NB4 (cell line): ENCODE measurements around the gene NAAA.
"Not testable (repeated sequence)": the region's sequence is repeated elsewhere in the genome, so short reads cannot be mapped to it uniquely, and the experiment has no call there.

Experiments used
- DNase-seq: peaks from one replicate; pipeline ENCODE4 v3.0.0; 2010; ENCODE audit warnings: low read depth
- H3K4me3 ChIP-seq: one replicate; pipeline ENCODE4 v1.5.1; 2011; ENCODE audit warnings: mild to moderate bottlenecking, low read depth, low read length, moderate library complexity
- MYC ChIP-seq: IDR thresholded peaks from 2 replicates; pipeline ENCODE4 v1.6.1; 2011; ENCODE audit warnings: low read depth, low read length
- POLR2A ChIP-seq: IDR thresholded peaks from 2 replicates; pipeline ENCODE4 v1.6.1; 2011; ENCODE audit warnings: mild to moderate bottlenecking; ENCODE audit not compliant: insufficient read length; ENCODE audit errors: extremely low read depth
- TF ChIP-seq, protein P1 (sequence below): IDR thresholded peaks from 2 replicates; pipeline ENCODE4 v1.6.1; 2011; ENCODE audit warnings: low read depth, low read length
- TF ChIP-seq, protein P2 (sequence below): IDR thresholded peaks from one replicate; pipeline ENCODE4 v1.5.1; 2012; ENCODE audit warnings: low read depth, low read length

The NAAA gene

DNA sequence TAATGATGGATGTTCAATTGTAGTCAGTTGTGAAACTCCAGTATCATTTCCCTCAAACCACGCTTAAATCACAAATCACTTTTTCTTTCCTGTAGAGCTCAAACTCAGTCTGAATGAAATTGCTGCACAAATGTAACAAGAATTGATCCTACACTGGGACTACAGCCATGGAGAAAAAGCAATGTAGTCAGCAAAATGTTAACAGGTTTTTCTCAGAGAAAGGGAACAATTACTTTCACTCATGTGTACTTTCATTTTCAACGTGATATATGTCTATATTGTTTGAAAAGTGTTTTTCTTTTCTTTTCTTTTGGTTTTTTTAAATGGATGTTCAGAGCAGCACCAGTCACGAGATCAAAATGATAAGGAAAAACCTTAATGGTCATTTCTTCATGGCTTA lies 27.3 kb upstream of the NAAA start:
- TF ChIP-seq, protein P1, sequence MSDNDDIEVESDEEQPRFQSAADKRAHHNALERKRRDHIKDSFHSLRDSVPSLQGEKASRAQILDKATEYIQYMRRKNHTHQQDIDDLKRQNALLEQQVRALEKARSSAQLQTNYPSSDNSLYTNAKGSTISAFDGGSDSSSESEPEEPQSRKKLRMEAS: no peak
- TF ChIP-seq POLR2A (no peak), MYC (no peak)
- TF ChIP-seq, protein P2, sequence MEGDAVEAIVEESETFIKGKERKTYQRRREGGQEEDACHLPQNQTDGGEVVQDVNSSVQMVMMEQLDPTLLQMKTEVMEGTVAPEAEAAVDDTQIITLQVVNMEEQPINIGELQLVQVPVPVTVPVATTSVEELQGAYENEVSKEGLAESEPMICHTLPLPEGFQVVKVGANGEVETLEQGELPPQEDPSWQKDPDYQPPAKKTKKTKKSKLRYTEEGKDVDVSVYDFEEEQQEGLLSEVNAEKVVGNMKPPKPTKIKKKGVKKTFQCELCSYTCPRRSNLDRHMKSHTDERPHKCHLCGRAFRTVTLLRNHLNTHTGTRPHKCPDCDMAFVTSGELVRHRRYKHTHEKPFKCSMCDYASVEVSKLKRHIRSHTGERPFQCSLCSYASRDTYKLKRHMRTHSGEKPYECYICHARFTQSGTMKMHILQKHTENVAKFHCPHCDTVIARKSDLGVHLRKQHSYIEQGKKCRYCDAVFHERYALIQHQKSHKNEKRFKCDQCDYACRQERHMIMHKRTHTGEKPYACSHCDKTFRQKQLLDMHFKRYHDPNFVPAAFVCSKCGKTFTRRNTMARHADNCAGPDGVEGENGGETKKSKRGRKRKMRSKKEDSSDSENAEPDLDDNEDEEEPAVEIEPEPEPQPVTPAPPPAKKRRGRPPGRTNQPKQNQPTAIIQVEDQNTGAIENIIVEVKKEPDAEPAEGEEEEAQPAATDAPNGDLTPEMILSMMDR: no peak
- H3K4me3 ChIP-seq: no peak overlapping the region
- DNase-seq: no peak

DNA sequence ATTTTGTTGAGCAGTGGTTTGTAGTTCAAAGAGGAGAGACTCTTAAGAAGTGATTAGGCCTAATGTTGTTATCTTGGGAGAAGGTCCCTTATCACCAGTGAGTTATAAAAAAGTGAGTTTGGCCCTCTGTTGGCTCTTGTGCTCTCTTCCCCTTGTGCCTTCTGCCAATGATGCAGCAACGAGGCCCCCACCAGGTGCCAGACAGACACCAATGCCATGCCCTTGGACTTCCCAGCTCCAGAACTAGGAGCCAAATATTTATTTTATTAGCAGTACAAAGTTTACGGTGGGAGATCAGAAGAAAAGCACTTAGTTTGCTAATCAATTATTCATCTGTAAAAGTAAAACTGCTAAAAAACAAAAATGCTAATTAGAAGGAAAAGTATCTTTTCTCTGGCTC lies 22.7 kb upstream of the NAAA start:
- H3K4me3 ChIP-seq: no peak overlapping the region
- TF ChIP-seq, protein P2: no peak
- TF ChIP-seq MYC: no peak
- TF ChIP-seq, protein P1: no peak
- no peak for TF ChIP-seq POLR2A
- no peak for DNase-seq

DNA sequence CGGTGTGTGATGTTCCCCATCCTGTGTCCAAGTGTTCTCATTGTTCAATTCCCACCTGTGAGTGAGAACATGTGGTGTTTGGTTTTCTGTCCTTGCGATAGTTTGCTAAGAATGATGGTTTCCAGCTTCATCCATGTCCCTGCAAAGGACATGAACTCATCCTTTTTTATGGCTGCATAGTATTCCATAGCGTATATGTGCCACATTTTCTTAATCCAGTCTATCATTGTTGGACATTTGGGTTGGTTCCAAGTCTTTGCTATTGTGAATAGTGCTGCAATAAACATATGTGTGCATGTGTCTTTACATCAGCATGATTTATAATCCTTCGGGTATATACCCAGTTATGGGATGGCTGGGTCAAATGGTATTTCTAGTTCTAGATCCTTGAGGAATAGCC lies 21.3 kb upstream of the NAAA start:
- not testable (repeated sequence) for DNase-seq, H3K4me3 ChIP-seq

DNA sequence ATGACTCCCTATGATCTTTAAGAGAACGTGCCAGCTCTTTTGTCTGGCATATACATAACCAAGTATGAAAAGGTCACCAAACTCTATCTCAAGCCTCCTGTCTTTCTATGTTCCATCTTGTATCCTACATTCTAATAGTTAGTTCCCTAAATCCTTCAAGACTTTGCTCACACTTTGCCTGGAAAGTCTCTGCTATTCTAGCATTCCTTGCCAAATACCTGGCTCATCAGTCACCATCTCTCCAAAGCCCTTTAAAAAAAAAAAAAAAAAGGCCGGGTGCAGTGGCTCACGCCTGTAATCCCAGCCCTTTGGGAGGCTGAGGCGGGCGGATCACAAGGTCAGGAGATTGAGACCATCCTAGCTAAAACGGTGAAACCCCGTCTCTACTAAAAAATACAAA lies 17.7 kb upstream of the NAAA start:
- DNase-seq, H3K4me3 ChIP-seq: not testable (repeated sequence)

DNA sequence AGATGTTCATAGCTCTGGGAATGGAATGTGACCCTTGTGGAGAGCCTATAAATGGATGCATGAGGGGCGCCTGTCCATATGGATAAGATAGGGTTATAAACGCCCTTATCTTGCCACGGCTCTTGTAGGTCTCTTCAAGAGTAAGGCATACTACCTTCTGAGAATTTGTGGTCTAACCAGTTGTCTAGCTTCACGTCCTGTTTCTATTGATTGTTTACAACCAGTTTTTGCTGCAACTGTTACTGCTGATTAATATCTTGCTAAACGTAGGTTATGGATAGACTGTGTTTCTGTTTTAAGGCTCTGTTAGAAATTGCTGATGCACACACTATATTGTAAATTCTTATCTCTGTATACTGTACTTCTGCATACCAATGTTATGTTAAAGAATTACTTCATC lies 14.0 kb upstream of the NAAA start:
- DNase-seq, H3K4me3 ChIP-seq: not testable (repeated sequence)

DNA sequence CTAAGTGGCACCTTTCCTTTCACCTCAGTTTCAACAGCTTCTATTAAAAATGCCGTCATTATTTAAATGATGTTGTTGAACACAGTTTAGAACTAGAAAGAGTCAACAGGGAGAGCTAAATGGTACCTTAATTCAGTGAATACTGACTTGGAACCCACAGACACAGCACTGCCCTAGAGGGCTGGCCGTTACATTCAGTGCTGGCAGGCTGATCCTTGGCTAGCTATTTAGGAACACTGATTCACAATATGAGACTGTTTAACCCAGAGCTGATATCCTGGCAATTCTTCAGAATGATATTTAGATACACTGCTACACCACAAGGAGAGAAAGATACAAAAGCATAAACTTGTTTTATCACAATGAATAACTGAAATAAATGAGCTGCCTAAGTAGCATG lies 12.7 kb upstream of the NAAA start:
- no peak overlapping the region for H3K4me3 ChIP-seq
- no peak for DNase-seq
- TF ChIP-seq, protein P2: no peak
- TF ChIP-seq, protein P1: no peak
- TF ChIP-seq POLR2A (no peak), MYC (no peak)

DNA sequence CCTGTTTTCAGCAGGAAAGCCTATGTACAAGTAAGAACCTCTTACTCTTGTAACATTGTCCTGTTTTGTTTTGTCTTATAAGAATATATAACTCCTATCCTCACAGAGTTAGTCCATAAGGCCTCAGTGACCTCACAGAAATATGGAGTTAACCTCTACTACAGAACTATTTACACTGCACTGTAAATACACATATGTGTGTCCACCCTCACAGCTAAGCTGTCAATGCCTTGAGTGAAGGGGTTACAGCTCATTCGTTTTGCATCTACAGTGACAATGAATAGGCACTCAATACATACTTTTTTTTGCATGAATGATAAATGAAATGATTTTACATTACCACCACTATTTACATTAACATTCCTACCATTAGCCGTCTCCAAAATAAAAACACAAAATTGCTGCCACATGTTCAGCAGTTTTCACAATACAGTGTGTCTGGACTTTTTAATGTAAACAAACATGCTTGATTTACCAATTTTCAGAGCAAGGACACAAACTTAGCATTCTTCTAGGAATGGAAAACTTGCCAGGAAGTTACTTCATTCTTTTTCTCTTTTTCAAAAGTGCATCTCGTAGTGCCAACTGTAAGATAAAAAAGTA lies 9.5 kb upstream of the NAAA start:
- no peak for TF ChIP-seq MYC
- TF ChIP-seq, protein P2: no peak
- no peak for TF ChIP-seq POLR2A
- TF ChIP-seq, protein P1: no peak
- no peak overlapping the region for H3K4me3 ChIP-seq
- no peak for DNase-seq
